ENCODE measurements around the gene OR2A42. TPM values are rescaled to one million over a fixed set of nuclear protein-coding genes. Genes with fewer than 3 reads are reported as not detected.
"Not testable (repeated sequence)": the region's sequence is repeated elsewhere in the genome, so short reads cannot be mapped to it uniquely, and the experiment has no call there.

OR2A42 gene
- polyA plus RNA-seq (2013, experiment 1 of 2): not detected
- not detected for polyA plus RNA-seq (2013, experiment 2 of 2)

GRCh38 chr7:144239365-144239764 lies at the start of gene OR2A42:
OR2A42 (minus strand) TSS chr7:144239605; CDS start chr7:144232843, 6,762 bp downstream.
- H3K9ac ChIP-seq (ENCODE audit: low read depth, low read length); H3K9me3 ChIP-seq (ENCODE audit: insufficient read depth, low read depth, low read length); H3K27ac ChIP-seq (ENCODE audit: low read depth, low read length); H3K4me1 ChIP-seq (ENCODE audit: insufficient read depth, low read length); H3K27me3 ChIP-seq (ENCODE audit: insufficient read depth, low read length); H3K4me3 ChIP-seq (ENCODE audit: low read length); H3K36me3 ChIP-seq (ENCODE audit: insufficient read depth, low read length): not testable (repeated sequence)
- no CpG with 5 or more reads among the region's 2 CpGs for WGBS

GRCh38 chr7:144287171-144287784 lies 47.9 kb upstream of the OR2A42 start:
- H3K9ac ChIP-seq (ENCODE audit: low read depth, low read length); H3K36me3 ChIP-seq (ENCODE audit: insufficient read depth, low read length); H3K9me3 ChIP-seq (ENCODE audit: insufficient read depth, low read depth, low read length); H3K27me3 ChIP-seq (ENCODE audit: insufficient read depth, low read length); H3K4me1 ChIP-seq (ENCODE audit: insufficient read depth, low read length); H3K27ac ChIP-seq (ENCODE audit: low read depth, low read length); H3K4me3 ChIP-seq (ENCODE audit: low read length): not testable (repeated sequence)
- no CpG with 5 or more reads among the region's 3 CpGs for WGBS

GRCh38 chr7:144283716-144284115 lies 44.3 kb upstream of the OR2A42 start:
- H3K9me3 ChIP-seq (ENCODE audit: insufficient read depth, low read depth, low read length); H3K36me3 ChIP-seq (ENCODE audit: insufficient read depth, low read length); H3K27ac ChIP-seq (ENCODE audit: low read depth, low read length); H3K9ac ChIP-seq (ENCODE audit: low read depth, low read length); H3K27me3 ChIP-seq (ENCODE audit: insufficient read depth, low read length); H3K4me1 ChIP-seq (ENCODE audit: insufficient read depth, low read length); H3K4me3 ChIP-seq (ENCODE audit: low read length): not testable (repeated sequence)
- WGBS: no CpG with 5 or more reads among the region's 6 CpGs

DNA sequence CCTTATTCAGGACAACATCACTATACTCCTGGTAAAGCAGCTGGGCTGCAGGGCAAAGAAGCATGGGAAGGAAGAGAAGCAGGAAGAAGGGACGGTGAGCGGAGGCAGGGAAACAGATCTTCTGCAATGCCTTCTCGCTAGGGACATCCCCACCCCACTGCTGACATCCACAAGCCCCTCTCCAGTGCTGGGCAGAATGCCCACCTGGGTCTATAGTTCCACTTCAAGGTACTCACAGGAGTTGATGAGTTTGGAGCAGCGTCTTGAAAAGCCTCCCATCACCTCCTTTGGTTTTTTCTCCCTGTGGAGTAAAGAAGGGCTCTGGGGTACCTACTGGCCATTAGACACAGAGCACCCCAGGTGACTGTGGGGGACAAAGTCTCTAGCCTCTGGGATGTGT lies 43.1 kb upstream of the OR2A42 start:
- 88% methylated on average over 1 of the region's 4 CpGs for WGBS
- not testable (repeated sequence) for H3K27me3 ChIP-seq (ENCODE audit: insufficient read depth, low read length); H3K9me3 ChIP-seq (ENCODE audit: insufficient read depth, low read depth, low read length); H3K9ac ChIP-seq (ENCODE audit: low read depth, low read length); H3K4me3 ChIP-seq (ENCODE audit: low read length); H3K4me1 ChIP-seq (ENCODE audit: insufficient read depth, low read length); H3K27ac ChIP-seq (ENCODE audit: low read depth, low read length); H3K36me3 ChIP-seq (ENCODE audit: insufficient read depth, low read length)

- H3K9ac ChIP-seq (ENCODE audit: low read depth, low read length); H3K4me1 ChIP-seq (ENCODE audit: insufficient read depth, low read length); H3K9me3 ChIP-seq (ENCODE audit: insufficient read depth, low read depth, low read length); H3K27ac ChIP-seq (ENCODE audit: low read depth, low read length); H3K4me3 ChIP-seq (ENCODE audit: low read length); H3K27me3 ChIP-seq (ENCODE audit: insufficient read depth, low read length); H3K36me3 ChIP-seq (ENCODE audit: insufficient read depth, low read length): not testable (repeated sequence)
- WGBS: no CpG with 5 or more reads among the region's 8 CpGs
Observed at GRCh38 chr7:144281981-144282380, 42.6 kb upstream of the OR2A42 start.

GRCh38 chr7:144280010-144280409 lies 40.6 kb upstream of the OR2A42 start:
- not testable (repeated sequence) for H3K4me1 ChIP-seq (ENCODE audit: insufficient read depth, low read length); H3K27ac ChIP-seq (ENCODE audit: low read depth, low read length); H3K9me3 ChIP-seq (ENCODE audit: insufficient read depth, low read depth, low read length); H3K9ac ChIP-seq (ENCODE audit: low read depth, low read length); H3K4me3 ChIP-seq (ENCODE audit: low read length); H3K36me3 ChIP-seq (ENCODE audit: insufficient read depth, low read length); H3K27me3 ChIP-seq (ENCODE audit: insufficient read depth, low read length)
- WGBS: 93% methylated on average over 2 of the region's 6 CpGs

GRCh38 chr7:144275281-144275680 lies 35.9 kb upstream of the OR2A42 start:
- H3K9ac ChIP-seq (ENCODE audit: low read depth, low read length); H3K9me3 ChIP-seq (ENCODE audit: insufficient read depth, low read depth, low read length); H3K36me3 ChIP-seq (ENCODE audit: insufficient read depth, low read length); H3K27me3 ChIP-seq (ENCODE audit: insufficient read depth, low read length); H3K4me3 ChIP-seq (ENCODE audit: low read length); H3K27ac ChIP-seq (ENCODE audit: low read depth, low read length); H3K4me1 ChIP-seq (ENCODE audit: insufficient read depth, low read length): not testable (repeated sequence)
- WGBS: 93% methylated on average over 3 of the region's 6 CpGs

- not testable (repeated sequence) for H3K4me3 ChIP-seq (ENCODE audit: low read length); H3K27me3 ChIP-seq (ENCODE audit: insufficient read depth, low read length); H3K36me3 ChIP-seq (ENCODE audit: insufficient read depth, low read length); H3K27ac ChIP-seq (ENCODE audit: low read depth, low read length); H3K9me3 ChIP-seq (ENCODE audit: insufficient read depth, low read depth, low read length); H3K9ac ChIP-seq (ENCODE audit: low read depth, low read length); H3K4me1 ChIP-seq (ENCODE audit: insufficient read depth, low read length)
- WGBS: no CpG with 5 or more reads among the region's 19 CpGs
Observed at GRCh38 chr7:144269188-144269587, 29.8 kb upstream of the OR2A42 start, which contains the start of gene CTAGE8. CTAGE8 (minus strand) TSS chr7:144269288; CDS start chr7:144269250, 38 bp downstream.

DNA sequence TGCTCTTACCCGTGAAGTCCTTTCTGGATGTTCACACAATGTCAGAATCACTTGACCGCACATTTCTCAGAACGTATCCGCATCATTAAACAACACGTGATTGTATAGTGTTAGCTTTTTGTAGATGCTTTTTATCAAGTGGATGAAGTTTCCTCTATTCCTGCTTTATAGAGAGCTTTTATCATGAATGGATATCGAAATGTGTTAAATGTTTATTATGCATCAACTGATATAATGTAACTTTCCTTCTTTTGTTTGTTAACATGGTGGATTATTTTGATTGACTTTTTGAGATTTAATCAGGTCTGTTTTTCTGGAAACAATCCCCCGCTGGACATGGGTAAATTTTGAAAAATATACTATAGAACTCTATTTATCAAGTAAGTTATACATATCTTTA lies 25.3 kb upstream of the OR2A42 start, which contains the start of gene OR2A7:
Gene OR2A7 (minus strand): TSS at position 101 of the 400 bp plus-strand sequence. CDS start 5,164 bp downstream, outside the sequence.
- H3K9me3 ChIP-seq (ENCODE audit: insufficient read depth, low read depth, low read length); H3K4me1 ChIP-seq (ENCODE audit: insufficient read depth, low read length); H3K36me3 ChIP-seq (ENCODE audit: insufficient read depth, low read length); H3K4me3 ChIP-seq (ENCODE audit: low read length); H3K27ac ChIP-seq (ENCODE audit: low read depth, low read length); H3K9ac ChIP-seq (ENCODE audit: low read depth, low read length); H3K27me3 ChIP-seq (ENCODE audit: insufficient read depth, low read length): not testable (repeated sequence)
- 95% methylated on average over 5 of the region's 7 CpGs for WGBS

- not testable (repeated sequence) for H3K9me3 ChIP-seq (ENCODE audit: insufficient read depth, low read depth, low read length); H3K36me3 ChIP-seq (ENCODE audit: insufficient read depth, low read length); H3K4me3 ChIP-seq (ENCODE audit: low read length); H3K27me3 ChIP-seq (ENCODE audit: insufficient read depth, low read length); H3K4me1 ChIP-seq (ENCODE audit: insufficient read depth, low read length); H3K9ac ChIP-seq (ENCODE audit: low read depth, low read length); H3K27ac ChIP-seq (ENCODE audit: low read depth, low read length)
- WGBS: no CpG with 5 or more reads among the region's 2 CpGs
Observed at GRCh38 chr7:144262128-144262527, 22.7 kb upstream of the OR2A42 start.

- not testable (repeated sequence) for H3K27me3 ChIP-seq (ENCODE audit: insufficient read depth, low read length); H3K4me1 ChIP-seq (ENCODE audit: insufficient read depth, low read length); H3K9me3 ChIP-seq (ENCODE audit: insufficient read depth, low read depth, low read length); H3K36me3 ChIP-seq (ENCODE audit: insufficient read depth, low read length); H3K4me3 ChIP-seq (ENCODE audit: low read length); H3K27ac ChIP-seq (ENCODE audit: low read depth, low read length); H3K9ac ChIP-seq (ENCODE audit: low read depth, low read length)
- no CpG with 5 or more reads among the region's 14 CpGs for WGBS
Observed at GRCh38 chr7:144259067-144259466, 19.7 kb upstream of the OR2A42 start.

- Histone ChIP-seq H3K27ac (ENCODE audit: low read depth, low read length) (no peak overlapping the region), H3K27me3 (ENCODE audit: insufficient read depth, low read length) (no peaks in the 10 kb centered on the region), H3K36me3 (ENCODE audit: insufficient read depth, low read length) (0 out of 2 replicates have a peak, but pooled peaks cover 2% of the 10 kb centered on the region), H3K9ac (ENCODE audit: low read depth, low read length) (no peak overlapping the region), H3K4me3 (ENCODE audit: low read length) (no peak overlapping the region), H3K4me1 (ENCODE audit: insufficient read depth, low read length) (0 out of 2 replicates have a peak, but pooled peaks cover 4% of the 10 kb centered on the region), H3K9me3 (ENCODE audit: insufficient read depth, low read depth, low read length) (no peaks in the 10 kb centered on the region)
- WGBS: 94% methylated on average over 3 of the region's 3 CpGs
Observed at GRCh38 chr7:144256112-144256511, 16.7 kb upstream of the OR2A42 start.
